ENCODE measurements around the gene ARMS2. TPM values are rescaled to one million over a fixed set of nuclear protein-coding genes. Genes with fewer than 3 reads are reported as not detected.

ARMS2 gene
- polyA plus RNA-seq, 1 of the 3 experiments (the other 2 are of a cell fraction): not detected

- no peak overlapping the region for H3K4me3 ChIP-seq (ENCODE audit: low read depth in 2 of 2, low read length in 1 of 2)
- no peak for DNase-seq
- H3K9me2 ChIP-seq: no peaks in the 10 kb centered on the region
- H3K9ac ChIP-seq: no peak overlapping the region
- no peak overlapping the region for H3K4me2 ChIP-seq
- POLR2A ChIA-PET: no interaction called here
- no peak overlapping the region for H2AFZ ChIP-seq (ENCODE audit: low read depth)
- H3K79me2 ChIP-seq (ENCODE audit: insufficient read depth): no peaks in the 10 kb centered on the region; the same call in 1 of the 2 replicates
- CTCF ChIA-PET: no interaction called here
- H3F3A ChIP-seq (replicated peaks; ENCODE audit: insufficient read depth): peaks cover 15% of the 10 kb centered on the region
- no peaks in the 10 kb centered on the region for H3K27me3 ChIP-seq (ENCODE audit: insufficient read depth)
- no peaks in the 10 kb centered on the region for H3K9me3 ChIP-seq
- H3K36me3 ChIP-seq (replicated peaks in 1 of 2; ENCODE audit: control insufficient read depth in 1 of 2, insufficient read depth in 2 of 2, low read length in 1 of 2): peaks cover 2 to 6% of the 10 kb centered on the region in 2 experiments
- H3K4me1 ChIP-seq (ENCODE audit: control insufficient read depth in 1 of 2, insufficient read depth in 2 of 2, low read depth in 1 of 2, low read length in 1 of 2): peaks cover 2 to 13% of the 10 kb centered on the region in 2 experiments; a peak in 2 of 4 replicates
- 0 out of 4 replicates have a peak overlapping the region, but pooled peaks of 1 of the 2 experiments have one; percentile 27 for H3K27ac ChIP-seq (ENCODE audit: low read depth in 2 of 2, low read length in 1 of 2)
- TF ChIP-seq MXI1 (IDR thresholded peaks at IDR 0.05; ENCODE audit: low read depth, low read length) (no peak), EZH2phosphoT487 (IDR thresholded peaks at IDR 0.05; ENCODE audit: borderline replicate concordance, low read depth) (no peak), FOSL2 (IDR thresholded peaks at IDR 0.05; ENCODE audit: borderline replicate concordance, low read depth) (no peak), GATA2 (CRISPR knock-in tag; IDR thresholded peaks at IDR 0.05) (no peak), MAX (IDR thresholded peaks at IDR 0.05; ENCODE audit: low read depth) (no peak), PBX3 (IDR thresholded peaks at IDR 0.05) (no peak), MEF2A (IDR thresholded peaks at IDR 0.05; ENCODE audit: borderline replicate concordance, low read depth) (no peak), TEAD4 (IDR thresholded peaks at IDR 0.05; ENCODE audit: borderline replicate concordance, insufficient read depth) (no peak), CTCF (IDR thresholded peaks at IDR 0.05) (no peak), IRF3 (IDR thresholded peaks at IDR 0.05; ENCODE audit: low read depth, low read length) (no peak), ZBTB33 (IDR thresholded peaks at IDR 0.05; ENCODE audit: borderline replicate concordance, low read depth) (no peak), CHD2 (IDR thresholded peaks at IDR 0.05; ENCODE audit: low read length, partially characterized antibody) (no peak), RAD21 (IDR thresholded peaks at IDR 0.05; ENCODE audit: low read length) (no peak), GABPA (IDR thresholded peaks at IDR 0.05; ENCODE audit: low read depth) (no peak), SMC3 (IDR thresholded peaks at IDR 0.05; ENCODE audit: low read depth, low read length) (no peak), TAF1 (IDR thresholded peaks at IDR 0.05; ENCODE audit: borderline replicate concordance, low read depth, low read length) (no peak), FOXM1 (IDR thresholded peaks at IDR 0.05; ENCODE audit: low read depth) (no peak), EP300 (IDR thresholded peaks at IDR 0.05; ENCODE audit: borderline replicate concordance in 1 of 2, low read depth in 1 of 2, low read length in 1 of 2) (no peak)
- WGBS (ENCODE audit: low lambda C conversion rate): 95% methylated on average over 9 of the region's 9 CpGs
- H4K20me1 ChIP-seq (ENCODE audit: insufficient read depth): no peaks in the 10 kb centered on the region
Observed at GRCh38 chr10:122492006-122492405, 37.6 kb downstream of the ARMS2 start.
